ENCODE measurements around the gene ROBO1. TPM values are rescaled to one million over a fixed set of nuclear protein-coding genes. Genes with fewer than 3 reads are reported as not detected.

ROBO1 gene
- total and polyA plus RNA-seq, 2 donors (not counting 3 experiments of a cell fraction or from before 2014, with no cell fraction given) = 5.9 to 14.2 TPM

DNA sequence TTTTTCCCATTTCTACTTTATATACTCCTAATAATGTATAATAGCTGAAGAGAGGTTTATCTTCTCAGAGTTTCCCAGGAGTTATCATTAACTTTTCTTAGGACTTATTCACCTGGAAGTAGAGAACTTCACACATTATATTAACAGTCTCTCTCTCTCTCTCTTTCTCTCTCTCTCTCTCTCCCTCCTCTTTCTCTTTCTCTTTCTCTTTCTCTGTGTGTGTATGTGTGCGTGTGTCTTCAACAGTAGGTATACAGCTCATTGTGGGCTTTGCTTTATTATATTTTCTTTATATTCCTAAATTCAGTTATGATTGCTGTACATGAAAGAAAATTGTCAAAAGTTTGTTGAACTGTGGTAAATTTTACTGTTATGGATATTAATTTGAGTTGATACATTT, 353.8 kb downstream of the ROBO1 start:
- dilution Hi-C loops (cut with MboI; ENCODE audit: extremely low pct_ligation_motif_present, low sequenced_read_pairs) = no loop called here
- Histone ChIP-seq H3K27me3 (ENCODE audit: control insufficient read depth in 2 of 2, insufficient read depth in 2 of 2, low read length in 2 of 2) (no peaks in the 10 kb centered on the region), H3K27ac (ENCODE audit: insufficient read depth, low read depth, low read length) (no peak overlapping the region), H3K4me2 (ENCODE audit: insufficient read depth, low read length) (no peak overlapping the region), H4K20me1 (replicated peaks; ENCODE audit: control insufficient read depth, extremely low read depth, insufficient read depth, low read length) (no peaks in the 10 kb centered on the region), H3K9me1 (replicated peaks; ENCODE audit: control insufficient read depth, extremely low read depth, insufficient read depth, low read length) (no peaks in the 10 kb centered on the region), H3K9ac (replicated peaks; ENCODE audit: extremely low read depth, insufficient read depth, low read length) (no peak overlapping the region), H3K36me3 (ENCODE audit: control insufficient read depth in 2 of 2, extremely low read depth in 1 of 2, insufficient read depth in 2 of 2, low read length in 2 of 2) (no peaks in the 10 kb centered on the region), H3K79me2 (ENCODE audit: control insufficient read depth, insufficient read depth, low read length) (no peaks in the 10 kb centered on the region), H3K4me1 (ENCODE audit: control insufficient read depth, extremely low read depth, insufficient read depth, low read length) (no peaks in the 10 kb centered on the region), H2AFZ (ENCODE audit: low read depth, low read length) (no peak overlapping the region), H3K4me3 (replicated peaks in 1 of 3; ENCODE audit: insufficient read depth in 1 of 3, low read depth in 1 of 3, low read length in 3 of 3) (no peak overlapping the region), H3K9me3 (replicated peaks; ENCODE audit: control insufficient read depth, insufficient read depth, low read length) (no peaks in the 10 kb centered on the region)
- intact Hi-C loops (cut with micrococcal nuclease) = no loop called here
- ChIA-PET POLR2A (no interaction called here), CTCF (no interaction called here)
- DNase-seq (ENCODE audit: low read depth, low spot score) = no peak
- no TSS peak for BruUV-seq (replicated peaks)
- FAIRE-seq = no peak
- TF ChIP-seq JUN (IDR thresholded peaks at IDR 0.05; ENCODE audit: borderline replicate concordance, insufficient read depth, insufficient read length, low read depth) = no peak
- TF ChIP-seq, protein P1, sequence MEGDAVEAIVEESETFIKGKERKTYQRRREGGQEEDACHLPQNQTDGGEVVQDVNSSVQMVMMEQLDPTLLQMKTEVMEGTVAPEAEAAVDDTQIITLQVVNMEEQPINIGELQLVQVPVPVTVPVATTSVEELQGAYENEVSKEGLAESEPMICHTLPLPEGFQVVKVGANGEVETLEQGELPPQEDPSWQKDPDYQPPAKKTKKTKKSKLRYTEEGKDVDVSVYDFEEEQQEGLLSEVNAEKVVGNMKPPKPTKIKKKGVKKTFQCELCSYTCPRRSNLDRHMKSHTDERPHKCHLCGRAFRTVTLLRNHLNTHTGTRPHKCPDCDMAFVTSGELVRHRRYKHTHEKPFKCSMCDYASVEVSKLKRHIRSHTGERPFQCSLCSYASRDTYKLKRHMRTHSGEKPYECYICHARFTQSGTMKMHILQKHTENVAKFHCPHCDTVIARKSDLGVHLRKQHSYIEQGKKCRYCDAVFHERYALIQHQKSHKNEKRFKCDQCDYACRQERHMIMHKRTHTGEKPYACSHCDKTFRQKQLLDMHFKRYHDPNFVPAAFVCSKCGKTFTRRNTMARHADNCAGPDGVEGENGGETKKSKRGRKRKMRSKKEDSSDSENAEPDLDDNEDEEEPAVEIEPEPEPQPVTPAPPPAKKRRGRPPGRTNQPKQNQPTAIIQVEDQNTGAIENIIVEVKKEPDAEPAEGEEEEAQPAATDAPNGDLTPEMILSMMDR (IDR thresholded peaks at IDR 0.05; ENCODE audit: extremely low read depth in 1 of 2, insufficient read depth in 1 of 2, low read depth in 1 of 2, low read length in 2 of 2) = no peak
- no peak for TF ChIP-seq GATA2 (IDR thresholded peaks at IDR 0.05; ENCODE audit: insufficient read depth, insufficient read length, low read depth, low read length)
- TF ChIP-seq, protein P2, sequence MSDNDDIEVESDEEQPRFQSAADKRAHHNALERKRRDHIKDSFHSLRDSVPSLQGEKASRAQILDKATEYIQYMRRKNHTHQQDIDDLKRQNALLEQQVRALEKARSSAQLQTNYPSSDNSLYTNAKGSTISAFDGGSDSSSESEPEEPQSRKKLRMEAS (IDR thresholded peaks at IDR 0.05; ENCODE audit: insufficient read depth, insufficient read length) = no peak
- TF ChIP-seq FOS (IDR thresholded peaks at IDR 0.05; ENCODE audit: borderline replicate concordance, insufficient read depth, low read length) = no peak
- no peak for TF ChIP-seq EZH2 (IDR thresholded peaks at IDR 0.05; ENCODE audit: borderline replicate concordance, low read depth, low read length, severe bottlenecking)
- no peak for TF ChIP-seq MYC (IDR thresholded peaks at IDR 0.05; ENCODE audit: low read depth, low read length)
- no peak for TF ChIP-seq POLR2AphosphoS5 (IDR thresholded peaks at IDR 0.05; ENCODE audit: insufficient read depth, low read depth, low read length)
- TF ChIP-seq POLR2A (IDR thresholded peaks at IDR 0.05; ENCODE audit: low read depth, low read length) = no peak

All from endothelial cell of umbilical vein (primary cell).